ENCODE measurements around the gene TMEM18. TPM values are rescaled to one million over a fixed set of nuclear protein-coding genes. Genes with fewer than 3 reads are reported as not detected.

The TMEM18 gene
- total RNA-seq, 2 donors from 2014 or later, result 7.6 to 11.9 TPM

DNA sequence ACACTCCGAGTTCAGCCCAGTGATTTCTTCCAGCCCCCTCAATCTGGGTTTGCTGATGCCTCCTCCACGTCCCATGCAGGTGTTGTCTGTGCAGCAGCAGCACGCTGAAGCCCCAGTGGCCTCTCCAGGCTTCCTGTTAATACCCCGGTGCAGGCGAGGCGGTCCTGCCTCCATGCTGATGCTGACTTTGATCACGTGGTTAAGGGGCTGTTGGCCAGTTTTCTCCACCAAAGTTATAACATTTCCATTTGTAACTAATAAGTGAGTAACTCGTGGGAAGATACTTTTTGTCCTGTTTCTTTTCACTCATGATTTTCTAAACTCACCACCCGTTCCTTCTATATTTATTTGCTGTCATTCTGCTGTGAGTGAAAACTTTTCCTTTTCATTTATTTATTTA is 42.5 kb upstream of the TMEM18 start:
- H3K27me3 ChIP-seq, result no peaks in the 10 kb centered on the region

GRCh38 chr2:719191-719590 is 42.0 kb upstream of the TMEM18 start:
- TF ChIP-seq, protein P1, sequence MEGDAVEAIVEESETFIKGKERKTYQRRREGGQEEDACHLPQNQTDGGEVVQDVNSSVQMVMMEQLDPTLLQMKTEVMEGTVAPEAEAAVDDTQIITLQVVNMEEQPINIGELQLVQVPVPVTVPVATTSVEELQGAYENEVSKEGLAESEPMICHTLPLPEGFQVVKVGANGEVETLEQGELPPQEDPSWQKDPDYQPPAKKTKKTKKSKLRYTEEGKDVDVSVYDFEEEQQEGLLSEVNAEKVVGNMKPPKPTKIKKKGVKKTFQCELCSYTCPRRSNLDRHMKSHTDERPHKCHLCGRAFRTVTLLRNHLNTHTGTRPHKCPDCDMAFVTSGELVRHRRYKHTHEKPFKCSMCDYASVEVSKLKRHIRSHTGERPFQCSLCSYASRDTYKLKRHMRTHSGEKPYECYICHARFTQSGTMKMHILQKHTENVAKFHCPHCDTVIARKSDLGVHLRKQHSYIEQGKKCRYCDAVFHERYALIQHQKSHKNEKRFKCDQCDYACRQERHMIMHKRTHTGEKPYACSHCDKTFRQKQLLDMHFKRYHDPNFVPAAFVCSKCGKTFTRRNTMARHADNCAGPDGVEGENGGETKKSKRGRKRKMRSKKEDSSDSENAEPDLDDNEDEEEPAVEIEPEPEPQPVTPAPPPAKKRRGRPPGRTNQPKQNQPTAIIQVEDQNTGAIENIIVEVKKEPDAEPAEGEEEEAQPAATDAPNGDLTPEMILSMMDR (IDR thresholded peaks at IDR 0.05), result no peak
- DNase-seq (ENCODE audit: low spot score), result no peak
- H3K4me3 ChIP-seq, result no peak overlapping the region
- H3K36me3 ChIP-seq, result no peaks in the 10 kb centered on the region
- H3K9me3 ChIP-seq, result no peaks in the 10 kb centered on the region
- H3K4me1 ChIP-seq, result no peaks in the 10 kb centered on the region
- H3K27me3 ChIP-seq, result no peaks in the 10 kb centered on the region
- no peak overlapping the region for H3K27ac ChIP-seq

More for the DNA sequence above, 42.5 kb upstream of the TMEM18 start:
- Histone ChIP-seq H3K4me3 (no peak overlapping the region), H3K9me3 (no peaks in the 10 kb centered on the region), H3K27ac (no peak overlapping the region), H3K4me1 (no peaks in the 10 kb centered on the region), H3K36me3 (no peaks in the 10 kb centered on the region)
- no peak for DNase-seq (ENCODE audit: low spot score)
- TF ChIP-seq, protein P1 (IDR thresholded peaks at IDR 0.05), result no peak

DNA sequence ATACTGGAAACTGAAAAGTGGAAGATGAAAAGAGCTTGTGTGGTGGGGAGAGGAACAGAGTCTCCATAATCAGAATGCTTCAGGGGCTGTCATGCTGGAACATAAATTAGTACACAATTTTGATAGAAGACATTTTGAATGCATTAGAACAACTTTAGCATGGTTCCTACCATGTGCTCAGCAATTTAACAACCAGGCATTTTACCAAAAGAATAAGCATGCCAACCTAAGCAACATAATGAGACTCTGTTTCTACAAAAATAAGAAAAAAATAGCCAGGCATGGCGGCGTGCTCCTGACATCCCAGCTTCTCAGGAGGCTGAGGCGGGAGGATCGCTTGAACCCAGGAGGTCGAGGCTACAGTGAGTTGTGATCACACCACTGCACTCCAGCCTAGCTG is 40.5 kb upstream of the TMEM18 start:
- TF ChIP-seq, protein P1 (IDR thresholded peaks at IDR 0.05), result no peak
- no peak for DNase-seq (ENCODE audit: low spot score)
- Histone ChIP-seq H3K4me1 (no peaks in the 10 kb centered on the region), H3K9me3 (no peaks in the 10 kb centered on the region), H3K4me3 (no peak overlapping the region), H3K27ac (no peak overlapping the region), H3K27me3 (no peaks in the 10 kb centered on the region), H3K36me3 (no peaks in the 10 kb centered on the region)

DNA sequence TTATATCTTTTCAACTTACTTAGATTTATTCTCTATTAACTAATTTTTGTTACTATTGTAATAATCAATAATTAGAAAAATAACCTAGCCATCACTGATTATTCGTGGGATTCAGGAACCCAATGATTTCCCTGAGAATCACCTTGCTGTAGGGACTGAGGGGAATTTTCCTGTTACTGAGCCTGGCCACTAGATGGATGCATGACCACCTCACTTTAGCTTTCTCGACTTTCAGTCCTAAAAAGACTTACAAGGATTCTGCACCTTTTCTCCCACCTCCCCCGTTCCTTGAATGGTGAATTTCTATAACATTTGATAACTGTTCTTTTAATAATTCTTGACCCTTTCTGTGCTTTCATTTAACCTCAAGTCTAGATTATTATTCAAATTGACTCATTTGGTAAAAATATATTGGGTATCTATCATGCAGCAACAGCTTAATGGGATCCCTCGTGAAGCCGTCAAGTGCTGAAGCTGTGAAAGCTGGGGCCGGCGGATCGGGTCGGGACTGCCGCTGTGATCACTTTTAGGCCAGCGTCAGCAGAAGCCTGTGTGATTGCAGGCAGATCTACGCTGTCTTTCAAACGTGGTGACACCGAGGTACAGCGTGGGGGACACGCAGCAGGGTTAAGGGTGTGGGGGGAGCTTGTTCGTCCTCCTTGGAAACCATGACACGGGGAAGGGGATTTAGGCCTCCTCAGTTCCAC is 38.8 kb upstream of the TMEM18 start:
- DNase-seq (ENCODE audit: low spot score), result no peak
- Histone ChIP-seq H3K9me3 (no peaks in the 10 kb centered on the region), H3K4me1 (no peaks in the 10 kb centered on the region), H3K4me3 (no peak overlapping the region), H3K27ac (no peak overlapping the region), H3K27me3 (no peaks in the 10 kb centered on the region), H3K36me3 (no peaks in the 10 kb centered on the region)
- TF ChIP-seq, protein P1 (IDR thresholded peaks at IDR 0.05), result peak in 1 of 2 donors; percentile 48

GRCh38 chr2:715038-715437 is 37.8 kb upstream of the TMEM18 start:
- no peak for DNase-seq (ENCODE audit: low spot score)
- Histone ChIP-seq H3K27ac (no peak overlapping the region), H3K36me3 (no peaks in the 10 kb centered on the region), H3K4me3 (no peak overlapping the region), H3K4me1 (no peaks in the 10 kb centered on the region), H3K9me3 (no peaks in the 10 kb centered on the region), H3K27me3 (peaks cover 0 to 4% of the 10 kb centered on the region in 2 donors)
- TF ChIP-seq, protein P1 (IDR thresholded peaks at IDR 0.05), result no peak
